GM21619 (cell line): Measurements from ENCODE around the gene MRPS27.

ENCODE experiments used
- ATAC-seq: cut with Tn5 transposase; IDR thresholded peaks from one replicate; pipeline ENCODE4 v1.9.1; 2021; ENCODE audit not compliant: unreplicated experiment

MRPS27 gene

GRCh38 chr5:72206160-72206559 is 113.9 kb downstream of the MRPS27 start:
- ATAC-seq, result no peak

GRCh38 chr5:72205431-72206009 is 114.5 kb downstream of the MRPS27 start:
- no peak for ATAC-seq

GRCh38 chr5:72204946-72205345 is 115.1 kb downstream of the MRPS27 start:
- ATAC-seq, result no peak

- no peak for ATAC-seq
These were observed 116.7 kb downstream of the MRPS27 start for GRCh38 chr5:72203251-72203845.

- ATAC-seq, result no peak
These were observed 117.7 kb downstream of the MRPS27 start for GRCh38 chr5:72202331-72202825.

- ATAC-seq, result no peak
These were observed 120.4 kb downstream of the MRPS27 start for GRCh38 chr5:72199681-72200080.

GRCh38 chr5:72197393-72197792 is 122.6 kb downstream of the MRPS27 start:
- ATAC-seq, result no peak

- ATAC-seq, result no peak
These were observed 124.5 kb downstream of the MRPS27 start for GRCh38 chr5:72195581-72195980.

GRCh38 chr5:72194846-72195245 is 125.2 kb downstream of the MRPS27 start:
- ATAC-seq, result peak; percentile 97

- ATAC-seq, result no peak
These were observed 128.6 kb downstream of the MRPS27 start for GRCh38 chr5:72191404-72191803.

GRCh38 chr5:72189146-72189545 is 130.9 kb downstream of the MRPS27 start:
- ATAC-seq, result no peak

- ATAC-seq, result no peak
These were observed 131.9 kb downstream of the MRPS27 start for GRCh38 chr5:72188166-72188565.

GRCh38 chr5:72187388-72188075 is 132.5 kb downstream of the MRPS27 start:
- no peak for ATAC-seq

- ATAC-seq, result no peak
These were observed 134.3 kb downstream of the MRPS27 start for GRCh38 chr5:72185496-72186329.

GRCh38 chr5:72184408-72184807 is 135.6 kb downstream of the MRPS27 start:
- no peak for ATAC-seq

- no peak for ATAC-seq
These were observed 136.9 kb downstream of the MRPS27 start for GRCh38 chr5:72183101-72183520.

GRCh38 chr5:72182686-72183085 is 137.4 kb downstream of the MRPS27 start:
- ATAC-seq, result no peak

- ATAC-seq, result no peak
These were observed 139.1 kb downstream of the MRPS27 start for GRCh38 chr5:72180925-72181324.

GRCh38 chr5:72179816-72180440 is 140.1 kb downstream of the MRPS27 start:
- ATAC-seq, result no peak

GRCh38 chr5:72179028-72179815 is 140.8 kb downstream of the MRPS27 start:
- no peak for ATAC-seq
